SU-DHL-6 (cell line): Measurements from ENCODE around the gene CARD11.

ENCODE experiments used
- H2AFZ ChIP-seq: fragments of 200-600 bp; sonication (generic); 2 replicates; pipeline ENCODE4 v1.6.1; 2014; ENCODE audit warnings: low read depth, mild to moderate bottlenecking, moderate library complexity, mixed read lengths, antibody characterized with exemption, low read length; ENCODE audit not compliant: severe bottlenecking
- H3F3A ChIP-seq: fragments of 200-600 bp; shearing (Covaris generic); 2 replicates; pipeline ENCODE4 v1.6.0; 2016; ENCODE audit warnings: antibody characterized with exemption, mild to moderate bottlenecking; ENCODE audit not compliant: insufficient read depth
- H3K27ac ChIP-seq: fragments of 200-600 bp; sonication (generic); 2 replicates; pipeline ENCODE4 v1.5.1; 2016; ENCODE audit warnings: low read depth, mild to moderate bottlenecking, low read length, moderate library complexity, mixed read lengths
- H3K27me3 ChIP-seq: fragments of 200-600 bp; sonication (generic), shearing (Covaris generic); 2 replicates; pipeline ENCODE4 v1.6.0; 2014; ENCODE audit warnings: mild to moderate bottlenecking, low read length
- H3K36me3 ChIP-seq: fragments of 200-600 bp; sonication (generic); 2 replicates; pipeline ENCODE4 v1.6.1; 2014; ENCODE audit warnings: mild to moderate bottlenecking, low read length, mixed read lengths
- H3K4me2 ChIP-seq: fragments of 300-600, 200-600 bp; shearing (Covaris generic), sonication (generic); 2 replicates; pipeline ENCODE4 v1.6.0; 2014; ENCODE audit warnings: low read length, low read depth, mild to moderate bottlenecking; ENCODE audit not compliant: poor library complexity, severe bottlenecking
- H3K4me3 ChIP-seq: fragments of 200-600 bp; sonication (generic); 2 replicates; pipeline ENCODE4 v1.5.1; 2014; ENCODE audit warnings: antibody characterized with exemption, low read length, mild to moderate bottlenecking, mixed read lengths; ENCODE audit not compliant: insufficient read depth, poor library complexity, severe bottlenecking
- H3K79me2 ChIP-seq: fragments of 200-600 bp; sonication (generic); 2 replicates; pipeline ENCODE4 v1.6.1; 2014; ENCODE audit warnings: mild to moderate bottlenecking, low read length, moderate library complexity; ENCODE audit not compliant: insufficient read depth
- H3K9ac ChIP-seq: fragments of 200-600 bp; sonication (generic); 2 replicates; pipeline ENCODE4 v1.7.0; 2014; ENCODE audit warnings: mild to moderate bottlenecking, low read length
- H3K9me2 ChIP-seq: fragments of 200-600 bp; sonication (generic); replicated peaks from 2 replicates; pipeline ENCODE4 v1.6.1; 2014; ENCODE audit warnings: low read length; ENCODE audit not compliant: insufficient read depth
- H3K9me3 ChIP-seq: fragments of 200-600 bp; sonication (generic); 2 replicates; pipeline ENCODE4 v1.6.1; 2014; ENCODE audit warnings: low read length, mixed read lengths; ENCODE audit not compliant: insufficient read depth
- H4K20me1 ChIP-seq: fragments of 200-600 bp; sonication (generic); 2 replicates; pipeline ENCODE4 v1.6.1; 2014; ENCODE audit warnings: low read depth, mild to moderate bottlenecking, antibody characterized with exemption, low read length, moderate library complexity, mixed read lengths
- CTCF ChIP-seq: fragments of 200-600 bp; sonication (generic); IDR thresholded peaks from one replicate; pipeline ENCODE4 v1.5.1; 2017; ENCODE audit warnings: antibody characterized with exemption, mild to moderate bottlenecking, low read length, moderate library complexity; ENCODE audit not compliant: insufficient read depth, poor library complexity, severe bottlenecking
- EZH2phosphoT487 ChIP-seq: fragments of 200-600 bp; sonication (generic), shearing (Covaris generic); conservative IDR thresholded peaks from 2 replicates; pipeline ENCODE4 v1.6.1; 2018; ENCODE audit warnings: mild to moderate bottlenecking, antibody characterized with exemption, low read length, moderate library complexity, mixed read lengths

The CARD11 gene

GRCh38 chr7:2918406-2918805 is 125.3 kb downstream of the CARD11 start:
- TF ChIP-seq EZH2phosphoT487 (no peak), CTCF (no peak)
- Histone ChIP-seq H3K79me2 (no peaks in the 10 kb centered on the region), H3K4me3 (no peak overlapping the region), H3K9ac (no peak overlapping the region), H3K36me3 (peaks cover 15% of the 10 kb centered on the region), H4K20me1 (no peaks in the 10 kb centered on the region), H3K27ac (no peak overlapping the region), H3K4me2 (no peak overlapping the region), H3K27me3 (no peaks in the 10 kb centered on the region), H3K9me2 (no peaks in the 10 kb centered on the region), H3F3A (no peaks in the 10 kb centered on the region), H3K9me3 (no peaks in the 10 kb centered on the region), H2AFZ (no peak overlapping the region)

- Histone ChIP-seq H3K9me3 (no peaks in the 10 kb centered on the region), H3K36me3 (peaks cover 3% of the 10 kb centered on the region; the same call in 1 of the 2 replicates), H3K27ac (no peak overlapping the region), H3K79me2 (no peaks in the 10 kb centered on the region), H3K9ac (no peak overlapping the region), H3K4me2 (no peak overlapping the region), H3K9me2 (no peaks in the 10 kb centered on the region), H3K27me3 (no peaks in the 10 kb centered on the region), H3F3A (no peaks in the 10 kb centered on the region), H2AFZ (no peak overlapping the region), H3K4me3 (no peak overlapping the region), H4K20me1 (no peaks in the 10 kb centered on the region)
- TF ChIP-seq CTCF (no peak), EZH2phosphoT487 (no peak)
Measured at GRCh38 chr7:2915023-2915422, 128.6 kb downstream of the CARD11 start.

GRCh38 chr7:2913760-2914387 is 129.8 kb downstream of the CARD11 start:
- Histone ChIP-seq H3K4me2 (no peak overlapping the region), H3K36me3 (no peaks in the 10 kb centered on the region), H3K27ac (no peak overlapping the region), H3K9me3 (no peaks in the 10 kb centered on the region), H3K4me3 (no peak overlapping the region), H3K9me2 (no peaks in the 10 kb centered on the region), H3F3A (no peaks in the 10 kb centered on the region), H3K27me3 (no peaks in the 10 kb centered on the region), H3K9ac (no peak overlapping the region), H3K79me2 (no peaks in the 10 kb centered on the region), H4K20me1 (no peaks in the 10 kb centered on the region), H2AFZ (no peak overlapping the region)
- TF ChIP-seq EZH2phosphoT487 (no peak), CTCF (no peak)
